Caco-2 (cell line): ENCODE data around the gene AMZ1. TPM values are rescaled to one million over a fixed set of nuclear protein-coding genes. Genes with fewer than 3 reads are reported as not detected.
"Not testable (repeated sequence)": the region's sequence is repeated elsewhere in the genome, so short reads cannot be mapped to it uniquely, and the experiment has no call there.

Experiments used
- BruUV-seq: library from RNA; stranded (reverse); fragments of 400-500 nt; replicated peaks from 2 replicates; lab custom pipeline; 2021; lab: Mats Ljungman, UMichigan
- CTCF ChIA-PET: fragments of 300-600 bp; sonication (Branson Sonifier 250); formaldehyde crosslinking; loops from one replicate; lab custom pipeline; 2022; ENCODE audit warnings: antibody characterized with exemption; lab: Charles Lee
- POLR2A ChIA-PET: fragments of 300-600 bp; sonication (Branson Sonifier 250); formaldehyde crosslinking; loops from one replicate; lab custom pipeline; 2022; ENCODE audit warnings: antibody characterized with exemption; lab: Charles Lee
- DNase-seq, 2 experiments: peaks; one replicate each; pipeline versions ENCODE4 v3.0.0 to v3.0.0-alpha.2; 2020 to 2022
- H3K27me3 ChIP-seq: replicated peaks from 2 replicates; pipeline ENCODE4 v1.6.0; 2011; ENCODE audit warnings: low read length; ENCODE audit not compliant: control insufficient read depth, insufficient read depth
- H3K36me3 ChIP-seq: 2 replicates; pipeline ENCODE4 v1.5.1; 2011; ENCODE audit warnings: low read length; ENCODE audit not compliant: control insufficient read depth, insufficient read depth
- H3K4me1 ChIP-seq: fragments of 250-450 bp; sonication (Bioruptor Pico); 2 replicates; pipeline ENCODE4 v1.5.1; 2020; ENCODE audit warnings: mild to moderate bottlenecking
- H3K4me3 ChIP-seq: 2 replicates; pipeline ENCODE4 v1.5.1; 2011; ENCODE audit warnings: low read depth, mild to moderate bottlenecking, control low read depth, low read length
- H3K9me3 ChIP-seq: fragments of 250-450 bp; sonication (Bioruptor Pico); 2 replicates; pipeline ENCODE4 v1.5.1; 2020; ENCODE audit warnings: mild to moderate bottlenecking, moderate library complexity
- H3K27ac Mint-ChIP-seq: one replicate; pipeline ENCODE4 v1.8.0; 2022; ENCODE audit warnings: mixed read lengths; ENCODE audit not compliant: unreplicated experiment
- H3K27me3 Mint-ChIP-seq: one replicate; pipeline ENCODE4 v1.8.0; 2022; ENCODE audit warnings: mixed read lengths; ENCODE audit not compliant: insufficient read depth, unreplicated experiment
- H3K36me3 Mint-ChIP-seq: one replicate; pipeline ENCODE4 v1.8.0; 2022; ENCODE audit warnings: mild to moderate bottlenecking, mixed read lengths; ENCODE audit not compliant: insufficient read depth, unreplicated experiment
- H3K4me1 Mint-ChIP-seq: one replicate; pipeline ENCODE4 v1.8.0; 2022; ENCODE audit warnings: low read depth, mixed read lengths; ENCODE audit not compliant: unreplicated experiment
- H3K4me3 Mint-ChIP-seq: one replicate; pipeline ENCODE4 v1.8.0; 2022; ENCODE audit warnings: mild to moderate bottlenecking, moderate library complexity, mixed read lengths; ENCODE audit not compliant: unreplicated experiment
- H3K9me3 Mint-ChIP-seq: one replicate; pipeline ENCODE4 v1.8.0; 2022; ENCODE audit warnings: mixed read lengths; ENCODE audit not compliant: unreplicated experiment
- intact Hi-C: fragments of 100-400 bp; cut with micrococcal nuclease; formaldehyde crosslinking; loops from one replicate; pipeline ENCODE4 v1.10.0; 2022; ENCODE audit not compliant: unreplicated experiment
- total RNA-seq: library from RNA; stranded (reverse); gene quantifications from 2 replicates; pipeline ENCODE4 v1.2.3, GENCODE V29; 2022
- TF ChIP-seq, protein P1 (sequence below), 2 experiments: fragments of 200-600 bp in 1 of 2; IDR thresholded peaks; 1 replicate in 1 of 2; 2 replicates in 1 of 2; pipeline versions ENCODE4 v1.5.1 to v1.8.0; 2011 to 2022; ENCODE audit warnings: antibody characterized with exemption in 1 of 2, control low read depth in 1 of 2, inconsistent platforms in 1 of 2, low read depth in 1 of 2, low read length in 1 of 2, mild to moderate bottlenecking in 1 of 2, moderate library complexity in 1 of 2; ENCODE audit not compliant: insufficient read depth in 1 of 2, severe bottlenecking in 1 of 2, unreplicated experiment in 1 of 2

AMZ1 gene
- total RNA-seq, 1 experiment from 2014 or later: 0.11 TPM

DNA sequence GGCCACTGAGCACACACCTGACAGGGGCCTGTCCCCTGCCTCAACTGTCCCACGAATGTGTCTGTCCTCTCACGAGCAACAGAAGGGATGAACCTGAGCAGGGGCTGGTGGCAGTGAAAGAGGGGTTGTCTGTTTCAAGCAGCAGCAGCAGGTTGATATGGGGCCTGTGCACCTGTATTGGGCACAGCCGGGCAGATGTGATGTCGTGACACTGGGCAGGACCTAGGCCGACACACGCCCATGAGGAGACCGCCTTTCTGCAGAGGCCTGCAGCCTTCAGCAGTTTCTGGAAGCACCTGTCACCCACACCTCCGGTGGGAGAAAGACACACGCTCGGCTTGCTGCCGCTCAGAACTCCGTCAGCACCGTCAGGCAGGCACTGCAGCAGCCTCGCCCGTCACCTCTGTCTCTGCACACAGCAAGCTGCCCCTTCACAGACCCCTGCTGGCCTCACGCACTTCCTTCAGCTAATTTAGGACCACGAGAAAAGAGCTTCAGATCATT is 48.5 kb downstream of the AMZ1 start:
- no TSS peak for BruUV-seq
- Mint-ChIP-seq H3K9me3 (no peaks in the 10 kb centered on the region), H3K27ac (no peak overlapping the region), H3K27me3 (no peaks in the 10 kb centered on the region), H3K36me3 (peaks cover 51% of the 10 kb centered on the region), H3K4me1 (peaks cover 21% of the 10 kb centered on the region), H3K4me3 (no peak overlapping the region)
- no peaks in the 10 kb centered on the region for H3K9me3 ChIP-seq
- peak in 1 of 2 experiments; percentile 21 for DNase-seq
- H3K4me3 ChIP-seq: no peak overlapping the region
- intact Hi-C loops: no loop called here
- TF ChIP-seq, protein P1, sequence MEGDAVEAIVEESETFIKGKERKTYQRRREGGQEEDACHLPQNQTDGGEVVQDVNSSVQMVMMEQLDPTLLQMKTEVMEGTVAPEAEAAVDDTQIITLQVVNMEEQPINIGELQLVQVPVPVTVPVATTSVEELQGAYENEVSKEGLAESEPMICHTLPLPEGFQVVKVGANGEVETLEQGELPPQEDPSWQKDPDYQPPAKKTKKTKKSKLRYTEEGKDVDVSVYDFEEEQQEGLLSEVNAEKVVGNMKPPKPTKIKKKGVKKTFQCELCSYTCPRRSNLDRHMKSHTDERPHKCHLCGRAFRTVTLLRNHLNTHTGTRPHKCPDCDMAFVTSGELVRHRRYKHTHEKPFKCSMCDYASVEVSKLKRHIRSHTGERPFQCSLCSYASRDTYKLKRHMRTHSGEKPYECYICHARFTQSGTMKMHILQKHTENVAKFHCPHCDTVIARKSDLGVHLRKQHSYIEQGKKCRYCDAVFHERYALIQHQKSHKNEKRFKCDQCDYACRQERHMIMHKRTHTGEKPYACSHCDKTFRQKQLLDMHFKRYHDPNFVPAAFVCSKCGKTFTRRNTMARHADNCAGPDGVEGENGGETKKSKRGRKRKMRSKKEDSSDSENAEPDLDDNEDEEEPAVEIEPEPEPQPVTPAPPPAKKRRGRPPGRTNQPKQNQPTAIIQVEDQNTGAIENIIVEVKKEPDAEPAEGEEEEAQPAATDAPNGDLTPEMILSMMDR (IDR thresholded peaks at IDR 0.05; ENCODE audit: insufficient read depth in 1 of 2, low read depth in 1 of 2, low read length in 1 of 2, severe bottlenecking in 1 of 2, unreplicated experiment in 1 of 2): no peak
- POLR2A ChIA-PET: no interaction called here
- no peaks in the 10 kb centered on the region for H3K27me3 ChIP-seq
- CTCF ChIA-PET: interaction anchor here (0.9 kb wide), 1 partner anchor 13 kb away, joined by 3 read pairs; no protein-coding TSS in a partner anchor
- peaks cover 21% of the 10 kb centered on the region for H3K4me1 ChIP-seq
- no peaks in the 10 kb centered on the region for H3K36me3 ChIP-seq

DNA sequence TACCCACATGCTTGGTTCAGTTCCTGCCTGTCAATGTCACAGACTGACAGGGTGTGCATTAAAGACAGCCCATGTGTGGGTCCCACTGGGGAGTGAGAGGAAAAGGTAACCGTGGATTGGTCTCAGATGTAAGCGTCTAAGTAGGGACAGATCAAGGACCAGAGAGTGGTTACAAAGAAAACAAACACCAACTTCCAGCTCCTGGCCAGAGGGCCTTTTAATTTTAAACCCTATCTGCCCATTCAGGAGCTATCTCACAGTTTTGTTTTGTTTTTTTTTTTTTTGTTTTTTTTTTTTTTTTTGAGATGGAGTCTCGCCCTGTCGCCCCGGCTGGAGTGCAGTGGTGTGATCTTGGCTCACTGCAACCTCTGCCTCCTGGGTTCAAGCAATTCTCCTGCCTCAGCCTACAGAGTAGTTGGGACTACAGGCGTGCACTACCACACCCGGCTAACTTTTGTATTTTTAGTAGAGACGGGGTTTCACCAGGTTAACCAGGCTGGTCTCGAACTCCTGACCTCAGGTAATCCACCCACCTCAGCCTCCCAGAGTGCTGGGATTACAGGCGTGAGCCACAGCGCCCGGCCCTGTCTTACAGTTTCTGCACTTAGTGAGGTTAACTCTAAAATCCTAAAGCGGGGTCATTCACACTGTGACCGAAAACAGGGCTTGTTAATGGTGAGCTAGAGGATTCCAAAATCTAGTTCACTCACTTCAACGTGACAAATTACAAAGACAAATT is 49.2 kb downstream of the AMZ1 start:
- CTCF ChIA-PET: interaction anchor here (0.9 kb wide), 1 partner anchor 13 kb away, joined by 3 read pairs; no protein-coding TSS in a partner anchor
- H3K4me1 ChIP-seq: peaks cover 21% of the 10 kb centered on the region
- BruUV-seq, H3K36me3 ChIP-seq, H3K9me3 Mint-ChIP-seq, POLR2A ChIA-PET, H3K4me3 ChIP-seq, H3K27ac Mint-ChIP-seq, H3K9me3 ChIP-seq, H3K4me3 Mint-ChIP-seq, H3K27me3 Mint-ChIP-seq, H3K27me3 ChIP-seq, intact Hi-C loops: not testable (repeated sequence)
- peak in 1 of 2 experiments; percentile 14 for DNase-seq
- peaks cover 15% of the 10 kb centered on the region for H3K4me1 Mint-ChIP-seq
- H3K36me3 Mint-ChIP-seq: peaks cover 49% of the 10 kb centered on the region

DNA sequence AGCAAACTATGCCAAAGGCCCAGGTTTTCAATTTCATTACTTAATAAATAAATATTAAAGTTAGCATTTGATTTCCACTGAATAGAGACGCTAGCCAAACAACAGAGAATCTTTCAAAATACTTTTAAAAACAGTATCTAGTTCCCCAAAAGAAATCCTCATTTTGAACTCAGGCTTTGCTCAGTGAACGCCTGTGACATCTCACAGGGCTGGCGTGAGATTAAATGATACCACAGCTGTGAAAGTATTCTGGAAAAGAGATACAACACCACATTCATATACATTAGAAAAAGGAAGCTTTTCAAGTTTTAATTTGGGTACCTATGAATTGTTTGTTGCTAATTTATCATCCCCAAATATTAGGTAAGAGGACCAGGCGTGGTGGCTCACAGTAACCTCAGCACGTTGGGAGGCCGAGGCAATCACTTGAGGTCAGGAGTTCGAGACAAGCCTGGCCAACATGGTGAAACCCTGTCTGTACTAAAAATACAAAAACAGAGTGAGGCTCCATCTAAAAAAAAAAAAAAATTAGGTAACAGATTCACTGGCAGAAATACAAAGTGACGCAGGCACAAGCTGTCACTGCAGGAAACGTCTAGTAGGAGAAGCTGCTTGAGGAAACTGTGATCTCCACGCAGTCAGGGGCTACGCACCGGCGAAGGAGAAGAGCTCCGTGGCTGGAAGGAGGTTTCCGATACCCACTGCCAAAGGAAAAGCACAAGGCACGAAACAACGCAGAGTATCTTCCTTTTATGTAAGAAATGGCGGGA is 50.0 kb downstream of the AMZ1 start:
- Histone ChIP-seq H3K27me3 (no peaks in the 10 kb centered on the region), H3K36me3 (no peaks in the 10 kb centered on the region), H3K4me1 (peaks cover 15% of the 10 kb centered on the region), H3K9me3 (no peaks in the 10 kb centered on the region), H3K4me3 (no peak overlapping the region)
- ChIA-PET CTCF (no interaction called here), POLR2A (interaction anchor here (0.5 kb wide), 1 partner anchor 107 kb away, joined by 21 read pairs; no protein-coding TSS in a partner anchor)
- Mint-ChIP-seq H3K4me3 (no peak overlapping the region), H3K9me3 (no peaks in the 10 kb centered on the region), H3K27ac (no peak overlapping the region), H3K36me3 (peaks cover 46% of the 10 kb centered on the region), H3K4me1 (peaks cover 8% of the 10 kb centered on the region), H3K27me3 (no peaks in the 10 kb centered on the region)
- intact Hi-C loops: no loop called here
- TF ChIP-seq, protein P1 (IDR thresholded peaks at IDR 0.05; ENCODE audit: insufficient read depth in 1 of 2, low read depth in 1 of 2, low read length in 1 of 2, severe bottlenecking in 1 of 2, unreplicated experiment in 1 of 2): no peak
- no TSS peak for BruUV-seq
- DNase-seq: peak in 1 of 2 experiments; percentile 10
